H54 (cell line): ENCODE data around the gene RAD51B.
"Not testable (repeated sequence)": the region's sequence is repeated elsewhere in the genome, so short reads cannot be mapped to it uniquely, and the experiment has no call there.

Source experiments
- DNase-seq: peaks from one replicate; pipeline ENCODE4 v3.0.0; 2011; ENCODE audit warnings: low spot score, mixed read lengths; ENCODE audit not compliant: insufficient read length
- FAIRE-seq: peaks from 3 replicates; lab custom pipeline; 2011; peaks lifted over from hg19 to GRCh38; lab: Jason Lieb, UNC
- POLR2A ChIP-seq: IDR thresholded peaks from 2 replicates; pipeline ENCODE4 v1.6.1; 2011; ENCODE audit warnings: low read depth, mild to moderate bottlenecking, low read length

Gene RAD51B

GRCh38 chr14:68658943-68659931, 839.7 kb downstream of the RAD51B start:
- no peak for DNase-seq

GRCh38 chr14:68660495-68660894, 840.9 kb downstream of the RAD51B start:
- no peak for TF ChIP-seq POLR2A
- no peak for DNase-seq
- no peak for FAIRE-seq

More at GRCh38 chr14:68658943-68659931, 839.7 kb downstream of the RAD51B start:
- no peak for FAIRE-seq
- TF ChIP-seq POLR2A = no peak

- TF ChIP-seq POLR2A = no peak
- FAIRE-seq = no peak
- DNase-seq = no peak
These were observed 841.9 kb downstream of the RAD51B start for GRCh38 chr14:68661226-68662225.

- FAIRE-seq (no peak), DNase-seq (no peak)
- no peak for TF ChIP-seq POLR2A
These were observed 842.8 kb downstream of the RAD51B start for GRCh38 chr14:68662392-68662791.

- DNase-seq, FAIRE-seq: not testable (repeated sequence)
These were observed 843.2 kb downstream of the RAD51B start for GRCh38 chr14:68662826-68663225.

- DNase-seq = no peak
- TF ChIP-seq POLR2A = no peak
- FAIRE-seq = no peak
These were observed 844.0 kb downstream of the RAD51B start for GRCh38 chr14:68663385-68664076.

GRCh38 chr14:68664225-68664681, 844.7 kb downstream of the RAD51B start:
- no peak for TF ChIP-seq POLR2A
- DNase-seq = no peak
- no peak for FAIRE-seq

GRCh38 chr14:68665131-68665530, 845.6 kb downstream of the RAD51B start:
- TF ChIP-seq POLR2A = no peak
- DNase-seq (no peak), FAIRE-seq (no peak)

- DNase-seq = no peak
- TF ChIP-seq POLR2A = no peak
- FAIRE-seq = no peak
These were observed 846.2 kb downstream of the RAD51B start for GRCh38 chr14:68665792-68666204.

GRCh38 chr14:68666236-68666635, 846.7 kb downstream of the RAD51B start:
- no peak for FAIRE-seq
- no peak for TF ChIP-seq POLR2A
- no peak for DNase-seq

GRCh38 chr14:68666899-68667298, 847.3 kb downstream of the RAD51B start:
- no peak for DNase-seq
- FAIRE-seq = no peak
- no peak for TF ChIP-seq POLR2A

- TF ChIP-seq POLR2A = no peak
- FAIRE-seq (no peak), DNase-seq (no peak)
These were observed 847.8 kb downstream of the RAD51B start for GRCh38 chr14:68667313-68667791.

- no peak for DNase-seq
- TF ChIP-seq POLR2A = no peak
- no peak for FAIRE-seq
These were observed 848.4 kb downstream of the RAD51B start for GRCh38 chr14:68668028-68668427.

- FAIRE-seq (no peak), DNase-seq (no peak)
- no peak for TF ChIP-seq POLR2A
These were observed 849.0 kb downstream of the RAD51B start for GRCh38 chr14:68668531-68668930.
